BJ (cell line): ENCODE measurements around the gene STK40. TPM values are rescaled to one million over a fixed set of nuclear protein-coding genes. Genes with fewer than 3 reads are reported as not detected.

Source experiments
- CTCF ChIA-PET: fragments of 350-600 bp; formaldehyde crosslinking; extraction: SDS; loops from one replicate; lab custom pipeline; 2021; ENCODE audit warnings: antibody characterized with exemption, inconsistent platforms; lab: Yijun Ruan, JAX
- POLR2A ChIA-PET: fragments of 300-600 bp; sonication (Branson Sonifier 250); formaldehyde crosslinking; extraction: SDS; loops from one replicate; lab custom pipeline; 2021; ENCODE audit warnings: antibody characterized with exemption; lab: Charles Lee
- DNase-seq: peaks from one replicate; pipeline ENCODE4 v3.0.0-alpha.2; 2011; ENCODE audit warnings: low read depth
- H3K27me3 ChIP-seq: 2 replicates; pipeline ENCODE4 v1.6.0; 2011; ENCODE audit warnings: low read length; ENCODE audit not compliant: control insufficient read depth, insufficient read depth
- H3K36me3 ChIP-seq: 2 replicates; pipeline ENCODE4 v1.5.1; 2011; ENCODE audit warnings: low read length; ENCODE audit not compliant: control insufficient read depth, insufficient read depth
- H3K4me3 ChIP-seq: 2 replicates; pipeline ENCODE4 v1.5.1; 2011; ENCODE audit warnings: low read depth, mild to moderate bottlenecking, control low read depth, low read length
- CTCF ChIP-seq: IDR thresholded peaks from 2 replicates; pipeline ENCODE4 v1.5.1; 2011; ENCODE audit warnings: low read depth, mild to moderate bottlenecking, control low read depth, inconsistent platforms, low read length, moderate library complexity; ENCODE audit not compliant: insufficient read depth
- polyA plus RNA-seq: library from polyadenylated mRNA; depleted of rRNA; stranded (reverse); fragments of >200 nt; gene quantifications from 2 replicates; pipeline ENCODE4 v1.2.3, GENCODE V29; 2011

The STK40 gene
- polyA plus RNA-seq, 1 experiment, result 29.5 TPM

- POLR2A ChIA-PET, result no interaction called here
- H3K27me3 ChIP-seq, result no peaks in the 10 kb centered on the region
- CTCF ChIA-PET, result interaction anchor here (1.5 kb wide), 1 partner anchor 13 kb away, joined by 4 read pairs; no protein-coding TSS in a partner anchor
- H3K4me3 ChIP-seq, result no peak overlapping the region
- H3K36me3 ChIP-seq, result peaks cover 3% of the 10 kb centered on the region
- DNase-seq, result no peak
- TF ChIP-seq CTCF, result no peak
Measured at GRCh38 chr1:36329817-36330216, 55.9 kb downstream of the STK40 start.

GRCh38 chr1:36328713-36329112 is 57.0 kb downstream of the STK40 start:
- no peak for DNase-seq
- no peaks in the 10 kb centered on the region for H3K27me3 ChIP-seq
- no peak overlapping the region for H3K4me3 ChIP-seq
- ChIA-PET CTCF (interaction anchor here (0.6 to 1.5 kb wide), 2 partner anchors 14 to 86 kb away, joined by 3 to 4 read pairs; no protein-coding TSS in a partner anchor), POLR2A (no interaction called here)
- TF ChIP-seq CTCF, result no peak
- peaks cover 3% of the 10 kb centered on the region for H3K36me3 ChIP-seq

GRCh38 chr1:36328088-36328480 is 57.6 kb downstream of the STK40 start:
- TF ChIP-seq CTCF, result no peak
- Histone ChIP-seq H3K4me3 (no peak overlapping the region), H3K36me3 (peaks cover 3% of the 10 kb centered on the region), H3K27me3 (no peaks in the 10 kb centered on the region)
- CTCF ChIA-PET, result interaction anchor here (2.4 kb wide), 1 partner anchor 14 kb away, joined by 16 read pairs; no protein-coding TSS in a partner anchor
- POLR2A ChIA-PET, result no interaction called here
- no peak for DNase-seq

GRCh38 chr1:36327421-36328087 is 58.2 kb downstream of the STK40 start:
- TF ChIP-seq CTCF, result no peak
- no peaks in the 10 kb centered on the region for H3K27me3 ChIP-seq
- DNase-seq, result no peak
- POLR2A ChIA-PET, result no interaction called here
- no peak overlapping the region for H3K4me3 ChIP-seq
- peaks cover 3% of the 10 kb centered on the region for H3K36me3 ChIP-seq
- CTCF ChIA-PET, result interaction anchor here (1.3 to 2.4 kb wide), 4 partner anchors 11 to 42 kb away, joined by 3 to 16 read pairs (median 4); no protein-coding TSS in a partner anchor

GRCh38 chr1:36326499-36326898 is 59.2 kb downstream of the STK40 start:
- TF ChIP-seq CTCF, result no peak
- ChIA-PET POLR2A (no interaction called here), CTCF (interaction anchor here (0.9 to 2.4 kb wide), 5 partner anchors 12 to 138 kb away, joined by 3 to 16 read pairs (median 3); no protein-coding TSS in a partner anchor)
- no peak overlapping the region for H3K4me3 ChIP-seq
- no peaks in the 10 kb centered on the region for H3K27me3 ChIP-seq
- H3K36me3 ChIP-seq, result peaks cover 13% of the 10 kb centered on the region
- no peak for DNase-seq
